Measurements from ENCODE around the gene B3GALT6. TPM values are rescaled to one million over a fixed set of nuclear protein-coding genes. Genes with fewer than 3 reads are reported as not detected.

The B3GALT6 gene
- total RNA-seq, 1 donor from 2014 or later, result 11.0 TPM

GRCh38 chr1:1282998-1283397 is 51.0 kb downstream of the B3GALT6 start:
- intact Hi-C loops (cut with DNase I), result no loop called here
- H3K27ac ChIP-seq, result no peak overlapping the region
- H3K36me3 ChIP-seq, result no peaks in the 10 kb centered on the region
- no peak overlapping the region for H3K4me3 ChIP-seq
- no peaks in the 10 kb centered on the region for H3K9me3 ChIP-seq
- no peak for DNase-seq (ENCODE audit: extremely low spot score in 2 of 2)
- no peak for TF ChIP-seq POLR2A (IDR thresholded peaks at IDR 0.05)
- TF ChIP-seq CTCF (IDR thresholded peaks at IDR 0.05), result no peak
- TF ChIP-seq POLR2AphosphoS5 (IDR thresholded peaks at IDR 0.05; ENCODE audit: insufficient read depth in 1 of 2, low read depth in 1 of 2), result no peak
- H3K27me3 ChIP-seq, result no peaks in the 10 kb centered on the region
- H3K4me1 ChIP-seq, result peaks cover 5% of the 10 kb centered on the region

- Histone ChIP-seq H3K4me1 (peaks cover 5% of the 10 kb centered on the region), H3K27ac (no peak overlapping the region), H3K9me3 (no peaks in the 10 kb centered on the region), H3K4me3 (no peak overlapping the region), H3K27me3 (no peaks in the 10 kb centered on the region), H3K36me3 (no peaks in the 10 kb centered on the region)
- no peak for TF ChIP-seq CTCF (IDR thresholded peaks at IDR 0.05)
- intact Hi-C loops (cut with DNase I), result no loop called here
- no peak for DNase-seq (ENCODE audit: extremely low spot score in 2 of 2)
Observed at GRCh38 chr1:1283821-1284220, 51.8 kb downstream of the B3GALT6 start.

Other genes with a start within 250 kb of the B3GALT6 start
- 34.6 TPM for gene HES4, start 232.1 kb upstream of the B3GALT6 start, total RNA-seq
- 29.0 TPM for gene ISG15, start 218.7 kb upstream of the B3GALT6 start, total RNA-seq
- gene AGRN, start 212.1 kb upstream of the B3GALT6 start, total RNA-seq, result 25.5 TPM
- gene RNF223, start 157.9 kb upstream of the B3GALT6 start, total RNA-seq, result 4.9 TPM
- 11.8 TPM for gene C1orf159, start 116.1 kb upstream of the B3GALT6 start, total RNA-seq
- gene TTLL10, start 58.4 kb upstream of the B3GALT6 start, total RNA-seq, result not detected
- gene TNFRSF18, start 25.6 kb upstream of the B3GALT6 start, total RNA-seq, result 4.4 TPM
- gene TNFRSF4, start 18.1 kb upstream of the B3GALT6 start, total RNA-seq, result not detected
- 74.2 TPM for gene SDF4, start 236 bp upstream of the B3GALT6 start, total RNA-seq
- gene C1QTNF12, start 14.5 kb downstream of the B3GALT6 start, total RNA-seq, result not detected
- 56.7 TPM for gene UBE2J2, start 41.6 kb downstream of the B3GALT6 start, total RNA-seq
- 8.6 TPM for gene SCNN1D, start 48.2 kb downstream of the B3GALT6 start, total RNA-seq
- 68.5 TPM for gene ACAP3, start 75.7 kb downstream of the B3GALT6 start, total RNA-seq
- gene PUSL1, start 76.4 kb downstream of the B3GALT6 start, total RNA-seq, result 31.2 TPM
- gene INTS11, start 92.4 kb downstream of the B3GALT6 start, total RNA-seq, result 142 TPM
- 20.9 TPM for gene CPTP, start 92.6 kb downstream of the B3GALT6 start, total RNA-seq
- 0.74 TPM for gene TAS1R3, start 99.0 kb downstream of the B3GALT6 start, total RNA-seq
- gene DVL1, start 117.2 kb downstream of the B3GALT6 start, total RNA-seq, result 72.4 TPM
- gene MXRA8, start 126.3 kb downstream of the B3GALT6 start, total RNA-seq, result 136 TPM
- gene AURKAIP1, start 143.0 kb downstream of the B3GALT6 start, total RNA-seq, result 94.5 TPM
- 319 TPM for gene CCNL2, start 167.1 kb downstream of the B3GALT6 start, total RNA-seq
- 84.2 TPM for gene MRPL20, start 175.1 kb downstream of the B3GALT6 start, total RNA-seq
- 3.2 TPM for gene ANKRD65, start 189.0 kb downstream of the B3GALT6 start, total RNA-seq
- 35.8 TPM for gene VWA1, start 203.5 kb downstream of the B3GALT6 start, total RNA-seq
- not detected for gene ATAD3C, start 217.5 kb downstream of the B3GALT6 start, total RNA-seq
- 17.7 TPM for gene ATAD3B, start 239.5 kb downstream of the B3GALT6 start, total RNA-seq